Glomerular endothelial cell (primary cell): ENCODE results near the gene GPA33. TPM values are rescaled to one million over a fixed set of nuclear protein-coding genes. Genes with fewer than 3 reads are reported as not detected.

ENCODE experiments used
- total RNA-seq: library from RNA; depleted of rRNA; stranded (reverse); fragments of >200 nt; gene quantifications from 2 replicates; pipeline ENCODE4 v1.2.3, GENCODE V29; 2015

Gene GPA33
- total RNA-seq, 1 donor from 2014 or later = not detected

Other genes starting within 250 kb of the GPA33 start
- 7.3 and 8.6 TPM in 2 replicates for gene TADA1, start 214.1 kb downstream of the GPA33 start, total RNA-seq
- gene ILDR2, start 114.8 kb downstream of the GPA33 start, total RNA-seq = 0.53 TPM in 1 of 2 replicates, not detected in the other
- gene MAEL, start 101.1 kb downstream of the GPA33 start, total RNA-seq = not detected in 2 replicates
- gene STYXL2, start 3.7 kb upstream of the GPA33 start, total RNA-seq = not detected in 2 replicates
- gene POU2F1, start 130.5 kb upstream of the GPA33 start, total RNA-seq = 5.4 and 9.7 TPM in 2 replicates